HG02981 (cell line): ENCODE results near the gene DSP.

Source experiments
- ATAC-seq: cut with Tn5 transposase; IDR thresholded peaks from one replicate; pipeline ENCODE4 v1.9.1; 2021; ENCODE audit warnings: mild to moderate bottlenecking, moderate library complexity; ENCODE audit not compliant: unreplicated experiment

DSP gene

DNA sequence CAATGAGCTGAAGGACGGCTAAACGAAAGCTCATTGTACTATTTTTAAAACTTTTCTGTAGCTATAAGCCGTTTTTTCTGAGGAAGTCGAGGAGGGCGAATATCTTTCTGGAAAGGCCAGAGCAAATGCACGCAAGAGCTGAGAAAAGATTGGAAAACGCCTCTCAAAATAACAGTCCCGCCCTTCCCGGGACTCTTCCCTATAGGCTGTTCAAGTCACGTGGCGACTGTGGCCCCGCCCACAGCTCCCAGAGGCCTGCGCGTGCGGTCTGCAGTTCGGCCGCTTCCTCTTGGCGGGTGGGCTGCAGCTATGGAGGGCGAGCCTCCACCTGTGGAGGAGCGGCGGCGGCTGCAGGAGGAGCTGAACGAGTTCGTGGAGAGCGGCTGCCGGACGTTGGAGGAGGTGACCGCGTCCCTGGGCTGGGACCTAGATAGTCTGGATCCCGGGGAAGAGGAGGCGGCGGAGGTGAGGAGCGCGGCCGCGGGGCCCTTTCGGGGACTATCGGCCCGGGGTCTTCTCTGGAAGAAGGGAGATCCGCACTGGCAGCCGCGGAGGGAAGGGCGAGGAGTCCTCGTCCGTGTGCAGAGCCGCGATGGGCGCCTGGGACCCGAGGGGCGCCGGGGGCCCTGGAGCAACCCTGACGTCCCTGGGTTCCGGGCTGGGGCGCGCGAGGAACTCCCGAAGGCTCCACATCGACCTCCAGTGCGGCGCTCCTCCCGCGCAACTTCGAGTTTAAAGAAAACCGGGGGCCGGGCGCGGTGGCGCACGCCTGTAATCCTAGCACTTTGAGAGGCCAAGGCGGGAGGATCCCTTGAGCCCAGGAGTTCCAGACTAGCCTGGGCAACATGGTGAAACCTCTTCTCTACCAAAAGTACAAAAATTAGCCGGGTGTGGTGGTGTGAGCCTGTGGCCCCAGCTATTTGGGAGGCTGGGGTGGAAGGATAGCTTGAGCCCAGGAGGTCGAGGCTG lies 48.8 kb downstream of the DSP start, which contains the start of gene SNRNP48:
SNRNP48 (plus strand) TSS at position 250 of the 969 bp plus-strand sequence; CDS start at position 310, 60 bp downstream.
- peak; percentile 100 for ATAC-seq

DNA sequence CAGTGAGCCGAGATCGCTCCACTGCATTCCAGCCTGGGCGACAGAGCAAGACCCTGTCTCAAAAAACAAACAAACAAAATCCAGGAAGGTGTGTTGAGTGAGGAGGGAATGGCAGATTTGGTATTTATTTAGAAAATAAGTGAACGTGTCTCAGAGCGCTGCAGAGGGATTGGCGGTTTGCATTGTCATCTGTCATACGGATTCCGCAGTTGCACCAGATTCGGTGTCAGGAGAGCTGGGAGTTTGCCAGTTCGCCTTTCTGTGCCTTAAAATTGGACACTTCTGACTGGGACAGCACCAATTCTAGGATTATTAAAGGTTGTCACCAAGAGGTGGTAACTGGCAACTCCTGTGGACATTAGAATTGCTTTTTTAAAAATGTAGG lies 49.4 kb downstream of the DSP start:
- no peak for ATAC-seq

DNA sequence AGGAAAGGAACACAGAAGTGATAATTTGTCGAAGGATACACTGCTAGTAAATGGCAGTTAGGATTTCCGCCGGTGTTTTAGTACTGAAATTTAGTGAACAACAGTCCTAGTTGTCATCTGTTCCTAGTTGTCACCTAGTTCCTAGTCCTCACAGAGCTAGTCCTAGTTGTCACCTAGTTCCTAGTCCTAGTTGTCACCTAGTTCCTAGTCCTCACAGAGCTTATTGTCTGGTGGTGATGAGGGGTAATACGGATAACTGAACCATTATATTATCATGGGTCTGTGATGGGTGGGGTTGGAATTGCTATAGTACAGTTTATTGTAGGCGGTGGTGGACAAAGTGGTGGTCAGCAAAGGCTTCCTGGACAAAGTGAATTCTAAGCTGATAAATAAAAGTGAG lies 50.3 kb downstream of the DSP start:
- ATAC-seq: no peak

DNA sequence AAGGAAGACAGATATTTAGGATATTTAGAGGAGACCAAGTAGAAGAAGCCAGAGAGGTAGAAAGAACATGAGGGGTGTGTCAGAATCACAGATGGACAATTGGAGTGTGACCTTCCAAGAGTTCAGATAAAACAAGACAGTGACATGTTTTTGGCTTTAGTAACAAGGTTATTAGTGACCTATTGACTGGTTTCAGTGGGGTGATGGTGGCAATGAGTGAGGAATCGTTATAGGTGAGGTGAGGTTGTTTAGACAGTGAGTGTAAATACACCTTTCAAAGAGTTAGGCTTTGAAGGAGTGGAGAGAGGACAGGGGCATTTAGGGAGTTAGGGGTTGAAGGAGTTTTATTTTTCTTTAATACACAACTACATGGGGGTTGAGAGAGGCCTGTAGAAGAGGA lies 51.8 kb downstream of the DSP start:
- no peak for ATAC-seq

DNA sequence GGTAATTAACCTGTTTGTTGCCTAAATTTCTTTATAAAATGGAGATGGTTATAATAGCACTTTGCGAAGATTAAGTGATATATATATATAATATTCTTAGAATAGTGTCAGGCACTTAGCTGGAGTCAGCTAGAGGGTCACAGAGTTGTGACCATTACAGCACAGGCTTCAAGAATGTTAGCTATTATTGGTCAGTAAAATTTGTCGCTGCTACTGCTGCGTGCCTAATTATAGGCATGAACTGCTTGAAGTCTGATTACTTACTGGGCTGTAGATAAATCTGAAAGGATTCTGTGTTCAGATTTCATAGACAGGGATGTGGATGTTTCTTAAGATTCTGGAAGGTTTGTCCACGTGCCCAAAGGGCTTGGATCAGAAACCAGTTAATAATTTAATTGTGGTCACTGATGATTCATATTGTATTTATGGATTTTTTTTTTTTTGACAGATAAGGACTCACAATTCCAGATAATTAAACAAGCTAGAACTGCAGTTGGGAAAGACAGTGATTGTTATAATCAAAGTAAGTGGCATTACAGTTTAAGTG lies 53.2 kb downstream of the DSP start:
- no peak for ATAC-seq

DNA sequence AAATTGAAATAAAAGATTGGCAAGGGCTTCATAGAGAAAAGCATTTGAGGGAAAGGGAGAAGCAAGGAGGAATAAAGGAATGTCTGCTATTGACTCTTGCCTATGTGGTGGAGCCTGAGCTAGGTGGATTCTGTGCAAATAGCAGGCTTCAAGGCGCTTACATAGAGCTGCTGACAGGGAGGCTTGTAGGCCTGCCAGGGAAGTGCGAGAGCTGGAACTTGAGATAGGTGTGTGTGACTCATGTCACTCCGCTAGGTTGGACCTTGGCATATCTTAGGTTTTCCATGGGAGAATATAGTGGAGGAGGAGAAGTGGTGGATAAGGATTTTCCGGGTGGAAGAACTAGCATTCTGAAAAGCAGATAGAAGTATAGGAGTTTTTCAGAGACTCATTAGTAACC lies 62.5 kb downstream of the DSP start:
- no peak for ATAC-seq

DNA sequence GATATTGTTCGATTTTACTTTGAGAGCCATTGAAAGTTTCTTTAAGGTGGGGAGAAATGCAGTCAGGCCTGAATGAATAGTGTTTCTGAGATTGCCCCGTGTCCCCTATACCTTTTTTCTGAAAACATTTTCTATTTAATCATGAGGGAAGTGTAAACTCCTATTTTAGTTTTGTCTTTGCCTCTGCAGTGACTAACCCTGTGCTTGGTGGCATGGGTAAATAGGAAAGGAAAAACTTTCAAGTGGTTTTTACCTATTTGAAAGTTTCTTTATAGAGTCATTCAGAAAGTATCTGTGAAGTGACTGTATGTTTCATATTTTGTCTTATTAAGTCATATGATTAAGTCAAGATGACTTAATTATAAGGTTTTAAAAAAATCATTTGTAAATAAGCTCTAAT lies 63.0 kb downstream of the DSP start:
- no peak for ATAC-seq

DNA sequence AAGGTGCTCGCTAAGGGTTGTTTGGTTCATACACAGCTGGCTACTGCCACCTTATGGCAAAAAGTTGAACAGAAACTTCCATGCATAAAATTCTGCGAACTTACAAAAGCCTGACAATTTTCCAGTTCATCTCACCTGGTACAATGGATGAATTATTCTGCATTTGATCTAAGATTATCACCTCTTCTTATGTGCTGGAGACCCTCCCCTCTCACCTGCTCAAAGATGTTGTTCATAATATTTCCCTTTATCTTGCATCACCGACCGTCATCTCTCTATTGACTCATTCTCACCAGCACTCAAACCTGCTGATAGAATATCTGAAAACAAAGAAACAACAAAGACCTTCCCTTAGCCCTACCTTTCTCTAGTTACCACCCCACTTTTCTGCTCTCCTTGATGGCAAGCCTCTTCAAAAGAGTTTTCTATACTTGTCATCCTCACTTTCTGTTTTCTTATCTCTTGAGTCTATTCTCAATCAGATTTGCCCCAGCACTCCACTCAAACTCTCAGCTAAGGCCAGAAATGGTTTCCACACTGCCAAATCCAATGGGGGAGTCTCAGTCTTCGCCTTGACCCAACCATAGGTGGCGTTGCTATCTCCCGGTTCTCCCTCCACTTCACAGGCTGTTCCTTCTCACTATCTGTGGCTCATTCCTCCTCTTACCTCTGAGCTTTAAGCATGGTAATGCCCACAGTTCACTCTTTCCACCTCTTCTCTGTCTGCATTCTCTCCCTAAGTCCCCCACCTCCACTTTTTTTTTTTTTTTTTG lies 74.3 kb downstream of the DSP start:
- no peak for ATAC-seq

DNA sequence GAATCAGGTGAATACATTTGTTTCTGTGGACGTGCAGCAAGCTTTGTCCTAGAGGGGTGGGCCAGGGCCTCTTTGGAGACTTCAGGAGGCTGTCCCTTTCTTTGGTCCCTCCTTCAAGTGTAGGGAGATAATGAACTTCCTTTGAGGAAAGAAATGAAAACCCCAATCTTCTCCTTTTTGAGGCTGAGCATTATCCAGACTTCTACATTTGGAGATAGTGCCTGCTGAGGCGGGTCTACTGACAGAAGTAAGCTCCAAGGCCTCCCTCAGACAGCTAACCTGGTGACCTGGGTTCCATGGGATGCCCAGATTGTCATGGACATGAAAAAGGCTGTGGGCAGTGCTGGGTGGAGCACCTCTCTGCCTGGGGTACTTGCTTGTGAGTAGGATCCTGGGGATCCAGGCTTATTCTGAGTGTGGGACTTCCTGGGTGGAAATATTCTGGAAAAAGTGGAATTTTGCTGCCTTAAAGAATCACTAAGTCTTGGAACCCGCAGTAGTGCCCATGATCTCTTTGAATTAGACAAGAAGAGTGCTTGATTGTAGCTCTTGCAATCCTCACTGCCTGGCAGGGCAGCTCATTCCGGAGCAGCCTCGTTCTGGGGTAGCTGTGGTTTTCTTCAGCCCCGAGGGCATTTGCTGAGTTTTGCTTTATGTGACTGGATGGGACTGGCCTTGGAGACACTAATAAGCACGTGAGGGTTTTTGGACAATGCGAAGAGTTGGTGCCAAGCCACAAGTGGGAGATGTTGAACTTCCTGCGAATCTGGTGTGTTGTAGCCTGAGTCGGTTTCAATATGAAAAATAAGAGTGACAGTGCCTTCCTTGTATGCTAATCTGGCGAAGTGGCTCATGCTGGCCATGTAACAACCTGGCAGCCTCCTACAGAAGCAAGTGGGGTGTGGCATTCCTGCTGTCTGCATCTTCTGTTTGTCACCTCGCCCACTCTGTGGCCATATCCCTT lies 76.6 kb downstream of the DSP start:
- peak; percentile 78 for ATAC-seq

DNA sequence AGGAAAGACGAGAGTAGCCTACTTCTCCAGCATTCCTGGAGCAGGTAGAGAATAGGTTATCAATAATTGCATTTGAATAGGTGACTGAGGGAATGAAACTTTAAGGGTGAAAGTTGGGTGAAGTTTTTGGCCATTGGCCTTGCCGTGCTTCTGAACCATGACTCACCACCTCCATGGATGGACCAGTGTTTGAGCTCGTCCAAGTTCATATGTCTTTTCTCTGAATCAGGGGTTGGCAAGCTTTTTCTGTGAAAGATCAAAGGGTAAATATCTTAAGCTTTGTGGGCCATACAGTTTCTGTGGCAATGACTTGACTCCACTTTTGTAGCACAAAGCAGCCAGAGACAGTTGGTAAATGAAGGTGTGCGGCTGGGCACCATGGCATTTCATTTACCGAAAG lies 80.3 kb downstream of the DSP start:
- no peak for ATAC-seq

DNA sequence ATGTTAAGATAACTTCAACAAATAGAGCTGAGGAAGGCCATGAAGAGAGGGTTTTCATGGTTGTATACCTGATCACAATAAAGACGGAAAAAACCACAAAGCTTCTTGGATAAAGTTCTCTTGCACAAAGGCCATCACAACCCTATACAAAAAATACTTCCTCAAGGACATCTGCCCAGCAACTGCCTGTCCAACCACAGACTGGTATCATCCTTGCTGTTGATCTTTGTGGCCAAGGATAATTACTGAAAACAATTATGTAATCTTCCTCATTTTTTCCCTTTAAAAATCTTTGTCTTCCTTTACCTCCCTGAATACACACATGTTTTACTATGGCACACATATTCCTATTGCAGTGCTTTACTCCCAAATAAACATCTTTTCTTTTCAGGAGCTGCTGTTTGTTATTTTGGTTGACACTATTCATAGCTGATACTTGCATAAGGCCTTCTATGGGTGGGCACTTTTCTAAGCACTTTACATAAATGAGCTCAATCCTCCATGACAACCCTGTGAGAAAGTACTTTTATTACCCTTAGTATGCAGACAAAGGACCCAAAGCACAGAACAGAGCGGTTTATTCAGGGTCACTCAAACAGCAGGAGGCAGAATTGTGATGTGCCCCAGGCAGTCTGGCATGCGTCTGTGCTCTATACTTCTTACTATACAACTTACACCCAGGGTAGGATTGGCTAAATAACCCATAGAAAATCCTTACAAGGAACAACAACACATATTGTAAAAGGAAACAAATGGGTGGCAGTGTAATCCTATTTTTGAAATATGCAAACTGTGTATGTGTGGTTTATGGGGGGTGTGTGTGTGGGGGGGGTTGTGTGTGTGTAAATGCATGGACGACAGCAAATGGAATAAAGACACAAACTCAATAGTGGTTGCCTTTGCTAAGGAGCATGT lies 83.6 kb downstream of the DSP start:
- ATAC-seq: no peak

DNA sequence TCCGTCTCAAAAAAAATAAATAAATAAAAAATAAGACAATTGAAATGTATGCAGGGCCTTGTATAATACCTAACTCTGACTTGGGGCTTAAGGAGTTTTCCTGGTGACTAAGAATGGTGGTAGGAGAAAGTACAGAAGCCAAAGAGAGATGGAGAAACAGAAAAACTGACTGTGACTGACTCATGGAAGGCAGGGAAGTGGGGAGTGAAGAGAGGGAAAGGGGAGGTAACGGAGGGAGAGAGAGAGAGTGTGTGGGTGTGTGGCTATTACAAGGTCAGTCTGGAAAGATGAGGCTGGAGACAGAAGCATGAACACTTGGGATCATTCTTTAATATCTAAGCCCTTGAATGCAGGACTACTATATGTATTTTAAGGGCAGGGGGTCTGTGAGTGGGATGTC lies 87.0 kb downstream of the DSP start:
- ATAC-seq: no peak

DNA sequence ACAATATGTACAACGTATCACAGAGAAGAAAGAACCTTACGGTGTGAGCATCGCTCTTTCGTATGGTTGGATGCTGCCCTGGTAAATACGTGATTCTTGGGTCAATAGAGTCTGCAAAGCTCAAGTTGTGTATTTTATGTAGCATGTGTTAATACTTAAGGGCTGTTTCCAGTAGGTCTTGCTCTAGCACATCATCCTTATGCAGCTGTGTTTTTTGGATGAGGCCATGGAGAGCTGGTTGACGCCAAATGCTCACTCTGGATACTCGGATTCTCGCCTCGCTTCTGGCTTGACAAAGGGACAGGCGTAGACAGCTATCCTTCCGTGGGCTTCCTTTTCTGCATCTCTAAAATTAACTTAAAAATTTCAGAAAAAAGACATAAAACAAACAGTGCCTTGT lies 87.4 kb downstream of the DSP start:
- ATAC-seq: no peak

DNA sequence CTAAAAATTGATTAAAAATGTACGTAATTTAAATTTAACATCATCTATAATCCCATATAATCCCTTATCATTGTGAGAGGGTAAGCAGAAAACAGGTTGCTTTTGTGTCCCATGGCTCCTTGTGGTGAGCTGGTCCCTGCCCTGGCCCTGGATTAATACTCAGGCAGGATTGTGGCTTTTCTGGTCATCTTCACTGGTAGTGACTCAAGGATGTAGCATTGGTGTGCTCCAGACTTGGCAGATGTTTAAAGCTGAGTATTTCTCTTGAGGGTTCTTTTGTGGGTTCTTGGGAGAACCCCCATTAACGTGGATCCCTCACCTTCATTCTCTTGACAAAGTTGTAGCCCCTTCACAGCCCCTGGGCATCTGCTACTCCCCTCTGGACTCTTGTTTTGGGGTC lies 87.8 kb downstream of the DSP start:
- no peak for ATAC-seq

DNA sequence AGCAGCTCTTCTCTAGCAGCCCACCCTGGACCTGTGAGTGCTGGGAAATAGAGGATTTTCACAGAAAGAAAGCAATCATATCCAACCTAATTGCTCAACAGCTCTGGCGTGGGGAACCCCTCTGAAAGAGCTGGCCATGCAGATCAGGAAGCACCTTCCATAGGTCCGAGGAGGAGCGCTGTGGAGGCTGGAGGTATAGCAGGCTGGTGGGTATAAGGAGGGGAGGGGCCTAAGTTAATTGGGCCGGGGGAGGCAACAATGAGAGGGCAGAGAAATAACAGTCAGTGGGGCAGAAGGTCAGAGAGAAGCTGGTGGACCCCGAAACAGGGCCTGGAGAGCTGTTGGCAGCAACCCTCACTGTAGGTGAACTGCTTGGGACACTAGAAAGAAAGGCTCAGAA lies 89.3 kb downstream of the DSP start:
- ATAC-seq: no peak

DNA sequence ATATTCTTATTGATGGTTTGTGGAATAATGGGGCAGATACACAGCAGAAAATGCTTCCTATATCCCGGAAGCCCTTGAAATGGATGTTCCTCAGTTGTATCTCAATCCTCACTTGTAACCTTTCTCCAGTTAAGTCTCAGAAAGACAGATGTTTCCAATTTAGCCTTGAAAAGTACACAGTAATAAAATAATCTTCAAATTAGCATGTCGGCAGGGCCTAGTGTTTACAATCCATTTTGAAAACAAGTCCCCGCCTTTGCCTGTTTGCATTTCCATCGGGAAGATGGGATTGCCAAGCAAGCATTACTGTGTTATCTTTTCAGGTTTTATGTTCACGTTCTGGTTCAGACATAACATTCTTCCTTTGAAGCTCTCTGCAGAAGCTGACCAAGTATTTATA lies 90.0 kb downstream of the DSP start:
- no peak for ATAC-seq

DNA sequence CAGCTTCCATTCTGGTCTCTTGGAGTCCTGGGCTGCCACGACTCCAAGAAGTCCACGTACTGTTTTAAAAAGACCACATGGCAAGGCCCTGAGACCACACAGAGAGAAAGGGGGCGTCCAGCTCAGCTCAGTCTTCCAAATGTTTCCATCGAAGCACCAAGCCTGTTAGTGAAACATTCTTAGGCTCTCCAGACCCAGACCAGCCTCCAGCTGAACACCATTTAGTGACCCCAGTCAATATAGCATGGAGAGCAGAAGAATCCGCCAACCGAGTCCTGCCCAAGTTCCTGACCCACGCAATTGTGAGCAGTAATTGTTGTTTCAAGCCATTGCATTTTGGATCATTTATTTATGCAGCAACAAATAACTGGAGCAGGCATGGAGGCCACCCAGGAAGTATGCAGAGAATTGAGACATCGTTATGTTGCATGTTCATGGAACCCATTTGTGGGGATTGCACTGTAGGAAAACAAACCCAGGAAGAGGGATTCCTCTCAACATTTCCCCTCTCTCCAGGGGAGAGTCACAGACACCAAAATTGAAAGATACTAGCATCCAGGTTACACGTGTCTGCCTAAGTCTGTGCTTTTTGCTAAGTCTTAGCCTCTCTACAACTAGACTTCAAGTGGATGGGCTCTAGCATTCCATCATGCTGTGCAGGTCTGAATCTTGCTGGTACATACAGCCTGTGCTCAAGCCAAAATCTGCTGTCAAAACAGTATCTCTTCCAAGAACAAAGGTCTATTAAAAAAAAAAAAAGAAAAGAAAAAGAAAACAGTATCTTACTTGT lies 91.2 kb downstream of the DSP start:
- no peak for ATAC-seq

DNA sequence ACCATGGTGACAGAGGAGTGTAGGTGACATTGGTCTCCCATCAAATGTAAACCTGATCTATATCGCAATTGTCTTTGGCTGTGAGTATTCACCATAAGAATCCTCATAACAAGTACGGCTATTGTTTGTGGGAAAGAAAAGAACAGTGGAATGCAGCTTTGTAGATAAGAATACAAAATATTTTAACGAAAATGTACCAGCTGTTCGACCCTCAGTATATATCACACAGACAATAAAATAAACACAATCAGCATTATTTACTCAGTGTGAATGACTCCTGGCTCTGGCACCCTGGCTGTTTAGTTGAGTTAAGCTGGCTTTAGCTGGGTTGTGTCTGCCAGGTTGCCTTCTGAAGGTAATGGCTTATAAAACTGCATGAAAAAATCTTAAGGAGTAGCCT lies 91.9 kb downstream of the DSP start:
- no peak for ATAC-seq

DNA sequence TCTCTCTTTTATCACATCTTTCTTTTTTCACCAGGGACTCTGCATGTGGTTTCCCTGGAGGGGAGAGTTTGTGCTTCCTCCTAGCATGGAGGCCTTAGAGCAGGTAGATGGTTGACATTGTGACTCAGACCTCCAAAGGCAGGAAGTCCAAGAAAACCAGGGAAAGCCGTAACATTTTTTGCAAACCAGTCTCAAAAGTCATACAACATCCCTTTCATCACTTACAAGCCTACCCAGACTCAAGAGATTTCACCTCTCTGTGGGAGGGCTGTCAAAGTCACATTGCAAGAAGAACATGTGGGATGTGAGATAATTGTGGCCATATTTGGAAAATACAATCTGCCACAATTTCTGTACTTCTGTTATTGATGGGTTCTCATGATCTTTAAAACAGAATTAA lies 94.7 kb downstream of the DSP start:
- ATAC-seq: no peak
